GM12891 (cell line): ENCODE data around the gene UBE4A.

Experiments
- DNase-seq: peaks from one replicate; pipeline ENCODE4 v3.0.0; 2011; ENCODE audit warnings: low spot score; ENCODE audit not compliant: insufficient read length
- FAIRE-seq: peaks from 2 replicates; lab custom pipeline; 2011; peaks lifted over from hg19 to GRCh38; lab: Jason Lieb, UNC
- PAX5 ChIP-seq: IDR thresholded peaks from 2 replicates; pipeline ENCODE4 v1.6.1; 2011; ENCODE audit warnings: low read length, moderate library complexity, mild to moderate bottlenecking; ENCODE audit not compliant: insufficient read depth, severe bottlenecking
- POLR2A ChIP-seq: IDR thresholded peaks from 2 replicates; pipeline ENCODE4 v1.6.1; 2011; ENCODE audit warnings: low read depth, low read length, control low read depth
- POLR2AphosphoS5 ChIP-seq: IDR thresholded peaks from 2 replicates; pipeline ENCODE4 v1.6.1; 2011; ENCODE audit warnings: low read depth, low read length, control low read depth
- POU2F2 ChIP-seq: IDR thresholded peaks from 2 replicates; pipeline ENCODE4 v1.6.1; 2011; ENCODE audit warnings: low read depth, mild to moderate bottlenecking, control low read depth, low read length, moderate library complexity
- SPI1 ChIP-seq: IDR thresholded peaks from 2 replicates; pipeline ENCODE4 v1.6.1; 2011; ENCODE audit warnings: low read depth, low read length, control low read depth
- TAF1 ChIP-seq: IDR thresholded peaks from 2 replicates; pipeline ENCODE4 v1.6.1; 2011; ENCODE audit warnings: low read depth, low read length, control low read depth

Gene UBE4A

DNA sequence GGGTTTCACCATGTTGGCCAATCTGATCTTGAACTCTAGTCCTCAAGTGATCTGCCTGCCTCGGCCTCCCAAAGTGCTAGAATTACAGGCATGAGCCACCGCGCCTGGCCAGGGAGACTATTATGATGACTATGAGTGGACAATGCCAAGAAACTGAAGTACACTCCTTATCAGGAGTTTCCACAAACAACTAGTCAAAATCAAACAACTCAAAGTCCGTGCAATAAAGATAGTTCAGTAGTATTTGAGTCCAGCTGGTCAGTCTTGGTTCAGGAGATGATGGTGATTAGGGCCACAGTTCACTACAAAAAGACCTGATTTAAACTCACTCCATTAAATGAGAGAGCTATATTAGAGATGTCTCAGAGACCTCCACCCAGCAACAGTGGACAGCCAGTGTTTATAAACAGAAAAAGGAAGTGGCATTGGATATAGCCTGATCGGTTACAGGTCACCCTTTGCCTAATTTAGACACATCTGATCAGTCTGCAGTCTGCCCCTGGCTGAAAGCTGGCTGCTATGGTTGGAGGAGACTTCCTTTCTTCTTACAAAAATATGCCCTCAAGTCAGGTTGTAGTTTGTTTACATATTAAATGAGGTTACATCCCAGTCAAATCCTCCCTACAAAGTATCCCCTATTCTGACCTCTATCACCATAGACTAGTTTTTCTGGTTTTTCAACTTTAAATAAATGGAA is 37.9 kb upstream of the UBE4A start:
- no peak for DNase-seq
- TF ChIP-seq POU2F2: no peak
- peak; percentile 85 for TF ChIP-seq SPI1
- no peak for FAIRE-seq

DNA sequence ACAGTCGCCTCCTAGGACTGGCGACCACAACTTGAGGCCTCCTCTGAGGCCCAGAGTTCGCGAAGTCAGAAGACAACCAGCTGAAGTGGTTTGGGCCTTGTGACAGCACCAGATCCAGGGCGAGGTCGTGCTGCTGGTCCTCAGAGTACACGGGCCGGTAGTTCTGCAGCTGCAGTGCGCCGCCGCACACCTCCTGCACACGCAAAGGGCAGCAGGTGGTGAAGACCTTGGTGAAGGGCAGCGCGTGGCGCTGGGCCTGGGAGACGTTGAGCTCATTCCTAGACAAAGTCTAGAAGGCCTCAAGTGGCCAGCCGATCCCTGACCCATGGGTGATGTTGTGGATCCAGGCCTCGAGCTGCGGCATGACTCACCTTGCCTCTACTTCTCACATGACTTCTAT is 36.7 kb upstream of the UBE4A start:
- no peak for DNase-seq
- no peak for FAIRE-seq
- no peak for TF ChIP-seq POLR2A
- TF ChIP-seq SPI1: no peak
- no peak for TF ChIP-seq TAF1
- no peak for TF ChIP-seq POU2F2
- no peak for TF ChIP-seq POLR2AphosphoS5

DNA sequence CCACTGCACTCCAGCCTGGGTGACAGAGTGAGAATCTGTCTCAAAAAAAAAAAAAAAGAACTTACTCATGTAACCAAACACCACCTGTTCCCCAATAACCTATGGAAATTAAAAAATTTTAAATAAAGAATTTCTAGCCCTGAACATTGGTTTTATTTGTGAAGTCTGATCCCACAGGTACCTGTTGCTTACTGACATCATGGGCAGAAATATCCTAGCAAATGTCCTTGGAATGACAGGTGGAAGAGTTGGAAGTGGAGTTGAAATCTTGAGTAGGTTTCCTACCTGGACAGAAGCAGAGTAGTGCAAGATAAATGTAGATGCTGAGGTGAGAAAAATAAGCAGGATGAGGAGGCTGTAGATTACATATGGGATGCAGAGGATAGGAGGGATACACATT is 34.1 kb upstream of the UBE4A start:
- TF ChIP-seq SPI1 (no peak), POLR2AphosphoS5 (no peak)
- FAIRE-seq (no peak), DNase-seq (no peak)

DNA sequence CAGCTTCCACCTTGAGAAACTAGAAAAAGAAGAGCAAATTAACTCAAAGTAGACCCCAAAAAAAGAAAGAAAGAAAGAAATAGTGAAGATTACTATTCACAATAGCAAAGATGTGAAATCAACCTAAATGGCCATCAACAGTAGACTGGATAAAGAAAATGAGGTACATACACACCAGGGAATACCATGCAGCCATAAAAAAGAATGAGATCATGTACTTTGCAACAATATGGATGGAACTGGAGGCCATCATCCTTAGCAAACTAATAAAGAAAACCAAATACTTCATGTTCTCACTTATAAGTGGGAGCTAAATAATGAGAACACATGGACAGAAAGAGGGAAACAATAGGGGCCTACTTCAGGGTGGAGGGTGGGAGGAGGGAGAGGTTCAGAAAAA is 30.7 kb upstream of the UBE4A start:
- DNase-seq (no peak), FAIRE-seq (no peak)
- TF ChIP-seq POLR2A (no peak), POU2F2 (no peak), TAF1 (no peak), POLR2AphosphoS5 (no peak), SPI1 (no peak), PAX5 (no peak)

DNA sequence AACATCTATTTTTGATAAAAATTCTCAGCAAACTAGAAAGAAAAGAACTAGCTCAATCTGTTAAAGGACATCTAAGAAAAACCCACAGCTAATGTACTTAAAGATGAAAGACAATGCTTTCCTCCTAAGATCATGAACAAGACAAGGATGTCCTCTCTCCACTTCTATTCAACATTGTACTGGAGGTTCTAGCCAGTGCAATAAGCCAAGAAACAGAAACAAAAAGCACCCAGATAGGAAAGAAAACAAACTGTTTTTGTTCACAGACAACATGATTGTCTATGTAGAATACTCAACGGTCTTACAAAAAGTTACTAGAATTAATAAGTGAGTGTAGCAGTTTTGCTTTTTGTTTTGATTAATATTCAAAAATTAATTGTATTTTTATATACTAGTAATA is 24.7 kb upstream of the UBE4A start:
- TF ChIP-seq POLR2AphosphoS5 (no peak), SPI1 (no peak), PAX5 (no peak), TAF1 (no peak), POLR2A (no peak), POU2F2 (no peak)
- FAIRE-seq (no peak), DNase-seq (no peak)

DNA sequence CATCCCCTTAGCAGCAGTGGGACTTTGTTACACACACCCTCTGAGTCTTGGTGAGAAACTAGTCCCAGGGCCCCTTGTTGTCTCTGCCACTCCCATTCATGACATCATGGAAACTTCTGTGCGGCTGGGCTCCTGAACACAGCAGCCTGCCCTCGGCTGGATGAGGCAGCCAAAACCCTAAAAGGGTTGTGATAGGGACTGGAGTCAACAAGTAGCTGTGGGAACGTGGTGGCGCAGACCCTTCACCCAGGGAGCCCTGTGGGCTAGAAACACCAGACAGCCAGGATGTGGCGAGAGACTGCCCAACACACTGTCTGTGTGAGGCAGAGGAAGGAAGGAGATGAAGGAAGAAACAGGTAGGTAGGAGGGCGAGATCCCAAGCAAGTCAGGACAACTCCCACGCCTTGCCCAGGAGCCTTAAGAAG is 20.8 kb upstream of the UBE4A start:
- DNase-seq (peak; percentile 41), FAIRE-seq (no peak)
- TF ChIP-seq PAX5: no peak
- TF ChIP-seq TAF1: no peak
- no peak for TF ChIP-seq POLR2AphosphoS5
- no peak for TF ChIP-seq POU2F2
- no peak for TF ChIP-seq SPI1
- no peak for TF ChIP-seq POLR2A

DNA sequence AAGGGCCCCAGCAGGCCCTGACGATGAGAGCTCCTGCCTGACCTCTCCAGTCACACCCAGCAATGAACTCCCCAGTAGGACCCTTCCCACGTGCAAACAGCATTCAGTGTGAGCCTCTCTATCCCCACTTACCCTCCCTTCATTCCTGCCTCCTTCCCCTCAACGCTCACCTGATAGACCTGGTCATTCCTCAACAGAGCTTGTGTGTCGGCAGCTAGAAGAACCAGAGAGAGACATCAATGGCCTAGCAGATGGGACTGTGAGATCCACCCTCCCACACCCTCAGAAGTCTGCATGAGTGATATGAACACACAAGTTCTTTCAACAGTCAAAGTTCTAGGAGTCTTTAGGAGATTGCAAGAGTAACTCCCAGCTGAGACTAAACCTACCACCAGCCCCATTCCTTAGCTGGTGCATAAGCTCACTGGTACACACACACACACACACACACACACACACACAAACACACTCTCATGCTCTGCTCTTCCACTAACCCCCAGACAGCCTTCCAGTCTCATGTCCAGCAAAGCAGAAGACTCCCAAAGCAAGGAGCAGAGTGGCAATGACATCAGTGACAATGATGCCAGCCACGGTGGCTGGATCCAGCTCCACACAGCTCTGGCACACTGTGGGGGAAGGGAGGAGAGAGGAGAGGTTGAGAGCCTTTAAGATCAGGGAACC is 20.0 kb upstream of the UBE4A start:
- DNase-seq (no peak), FAIRE-seq (no peak)
- TF ChIP-seq POLR2A (no peak), TAF1 (no peak), SPI1 (no peak), POU2F2 (no peak), POLR2AphosphoS5 (no peak), PAX5 (no peak)

DNA sequence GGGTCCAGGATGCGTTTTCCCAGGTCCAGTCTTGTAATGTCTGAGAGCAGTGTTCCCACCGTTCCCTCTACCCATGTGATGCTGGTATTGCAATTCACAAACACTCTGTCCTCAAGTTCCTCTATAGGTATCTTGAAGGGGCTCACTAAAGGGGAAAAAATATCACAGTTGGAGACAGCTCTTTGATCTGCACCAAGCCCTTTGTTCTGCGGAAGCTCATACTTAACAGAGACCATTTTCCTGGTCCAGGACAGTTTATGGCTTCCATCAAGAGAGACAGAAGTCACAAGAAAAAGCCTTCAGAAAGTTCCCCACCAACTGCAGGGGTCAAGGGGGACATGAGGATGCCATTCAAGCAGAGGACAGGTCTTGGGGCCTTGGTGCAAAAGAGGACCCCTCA is 19.0 kb upstream of the UBE4A start:
- FAIRE-seq (no peak), DNase-seq (no peak)
- no peak for TF ChIP-seq POLR2A

DNA sequence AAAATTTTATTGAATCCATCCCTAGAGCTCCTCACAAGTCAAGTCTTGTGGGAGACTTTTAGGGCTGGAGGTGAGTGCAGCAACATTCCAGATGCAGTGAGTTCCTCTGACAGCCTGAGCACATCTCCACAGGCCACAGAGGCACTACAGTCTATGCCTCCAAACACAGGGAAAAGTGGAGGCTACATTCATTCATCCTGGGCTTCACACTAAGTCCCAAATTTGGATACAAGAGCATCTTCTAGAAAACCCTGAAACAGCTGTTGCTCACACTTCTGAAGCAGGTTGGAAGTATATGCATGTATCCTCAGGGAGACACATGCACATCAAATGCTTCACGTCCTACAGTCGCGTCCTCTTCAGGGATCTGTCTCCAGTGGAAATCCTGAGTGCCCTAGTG is 18.1 kb upstream of the UBE4A start:
- TF ChIP-seq POLR2AphosphoS5: no peak
- TF ChIP-seq SPI1: no peak
- TF ChIP-seq TAF1: no peak
- no peak for TF ChIP-seq POU2F2
- TF ChIP-seq PAX5: no peak
- no peak for TF ChIP-seq POLR2A
- FAIRE-seq (no peak), DNase-seq (no peak)

DNA sequence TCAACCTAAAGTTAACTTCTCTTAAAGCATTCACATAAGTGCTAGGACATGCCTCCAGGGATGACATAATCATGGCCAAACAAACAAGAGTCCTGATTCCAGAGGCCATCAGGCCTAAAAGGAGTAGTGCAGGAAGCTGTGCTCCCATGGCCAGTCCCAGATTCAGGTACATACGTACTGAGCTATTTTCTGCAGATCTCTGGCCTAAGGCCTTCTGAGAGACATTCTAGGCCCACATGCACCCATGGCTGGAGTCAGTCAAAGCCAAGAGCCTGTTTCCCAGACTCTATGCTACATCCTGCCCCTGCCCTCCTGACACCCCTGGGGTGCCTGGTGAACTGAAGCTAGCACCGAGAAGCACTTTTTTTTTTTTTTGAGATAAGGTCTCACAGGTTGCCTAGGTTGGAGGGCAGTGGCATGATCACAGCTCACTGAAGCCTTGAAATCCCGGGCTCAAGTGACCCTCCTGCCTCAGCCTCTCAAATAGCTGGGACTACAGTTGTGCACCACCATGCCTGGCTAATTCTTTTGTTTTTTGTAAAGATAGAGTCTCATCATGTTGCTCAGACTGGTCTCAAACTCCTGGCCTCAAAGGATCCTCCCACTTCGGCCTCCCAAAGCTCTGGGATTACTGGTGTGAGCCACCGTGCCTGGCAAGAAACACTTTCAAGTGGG is 17.4 kb upstream of the UBE4A start:
- DNase-seq (no peak), FAIRE-seq (no peak)
- TF ChIP-seq TAF1 (no peak), PAX5 (no peak), POLR2A (no peak)
